NCI-H345 (cell line): ENCODE data around the gene COL9A2.

Experiments
- DNase-seq: peaks from one replicate; lab custom pipeline; 2025; lab: John Stamatoyannopoulos, UW

The COL9A2 gene

GRCh38 chr1:40318476-40318875 lies 1.4 kb upstream of the COL9A2 start:
- no peak for DNase-seq

- DNase-seq, result no peak
These were observed 448 bp upstream of the COL9A2 start for GRCh38 chr1:40317394-40318074.

GRCh38 chr1:40315795-40316594 lies 1.1 kb downstream of the COL9A2 start:
- peak; percentile 49 for DNase-seq

- peak; percentile 86 for DNase-seq
These were observed 1.8 kb downstream of the COL9A2 start for GRCh38 chr1:40315239-40315794.

- DNase-seq, result no peak
These were observed 2.3 kb downstream of the COL9A2 start for GRCh38 chr1:40314721-40315238.

GRCh38 chr1:40313958-40314720 lies 2.9 kb downstream of the COL9A2 start:
- no peak for DNase-seq

- no peak for DNase-seq
These were observed 3.6 kb downstream of the COL9A2 start for GRCh38 chr1:40313329-40313957.

- no peak for DNase-seq
These were observed 4.6 kb downstream of the COL9A2 start for GRCh38 chr1:40312238-40313205.

- no peak for DNase-seq
These were observed 5.4 kb downstream of the COL9A2 start for GRCh38 chr1:40311692-40312091.

GRCh38 chr1:40310983-40311642 lies 6.0 kb downstream of the COL9A2 start:
- no peak for DNase-seq

GRCh38 chr1:40310129-40310461 lies 7.0 kb downstream of the COL9A2 start:
- DNase-seq, result no peak

GRCh38 chr1:40309374-40310128 lies 7.5 kb downstream of the COL9A2 start:
- no peak for DNase-seq

- no peak for DNase-seq
These were observed 8.9 kb downstream of the COL9A2 start for GRCh38 chr1:40308036-40308727.

- DNase-seq, result no peak
These were observed 9.9 kb downstream of the COL9A2 start for GRCh38 chr1:40307186-40307585.

GRCh38 chr1:40306296-40306695 lies 10.8 kb downstream of the COL9A2 start:
- DNase-seq, result no peak

GRCh38 chr1:40305871-40306270 lies 11.2 kb downstream of the COL9A2 start:
- DNase-seq, result no peak

GRCh38 chr1:40305451-40305850 lies 11.6 kb downstream of the COL9A2 start:
- no peak for DNase-seq

GRCh38 chr1:40303790-40304189 lies 13.3 kb downstream of the COL9A2 start:
- no peak for DNase-seq
